Right hindlimb (tissue), 1 donor: ENCODE measurements around the gene EIF4E3.
A peak's percentile ranks its signal among the peaks of the same experiment; 100 is the strongest.

Source experiments
- DNase-seq: peaks from one replicate; pipeline ENCODE4 v3.0.0-alpha.2; 2018

The EIF4E3 gene

GRCh38 chr3:71722693-71723092, 2.5 kb downstream of the EIF4E3 start:
- no peak for DNase-seq

- DNase-seq: no peak
These were observed 3.5 kb downstream of the EIF4E3 start for GRCh38 chr3:71721651-71722157.

GRCh38 chr3:71721002-71721401, 4.2 kb downstream of the EIF4E3 start:
- no peak for DNase-seq

- DNase-seq: no peak
These were observed 7.1 kb downstream of the EIF4E3 start for GRCh38 chr3:71718072-71718471.

- DNase-seq: no peak
These were observed 10.6 kb downstream of the EIF4E3 start for GRCh38 chr3:71714595-71714994.

GRCh38 chr3:71713041-71713440, 12.2 kb downstream of the EIF4E3 start:
- no peak for DNase-seq

GRCh38 chr3:71710906-71711494, 14.2 kb downstream of the EIF4E3 start:
- DNase-seq: no peak

GRCh38 chr3:71709908-71710511, 15.2 kb downstream of the EIF4E3 start:
- DNase-seq: no peak

GRCh38 chr3:71708476-71709105, 16.6 kb downstream of the EIF4E3 start:
- no peak for DNase-seq

GRCh38 chr3:71707595-71707994, 17.6 kb downstream of the EIF4E3 start:
- no peak for DNase-seq

- no peak for DNase-seq
These were observed 19.5 kb downstream of the EIF4E3 start for GRCh38 chr3:71705681-71706080.

GRCh38 chr3:71704915-71705314, 20.3 kb downstream of the EIF4E3 start:
- no peak for DNase-seq

GRCh38 chr3:71703797-71704196, 21.4 kb downstream of the EIF4E3 start:
- no peak for DNase-seq

GRCh38 chr3:71702131-71703024, 22.8 kb downstream of the EIF4E3 start:
- no peak for DNase-seq

GRCh38 chr3:71701251-71701762, 23.9 kb downstream of the EIF4E3 start:
- DNase-seq: no peak

GRCh38 chr3:71695000-71695482, 30.2 kb downstream of the EIF4E3 start:
- no peak for DNase-seq

GRCh38 chr3:71694358-71694999, 30.7 kb downstream of the EIF4E3 start:
- DNase-seq: no peak

GRCh38 chr3:71693641-71694040, 31.6 kb downstream of the EIF4E3 start:
- no peak for DNase-seq

- DNase-seq: no peak
These were observed 33.1 kb downstream of the EIF4E3 start for GRCh38 chr3:71692139-71692538.

GRCh38 chr3:71690341-71690841, 34.8 kb downstream of the EIF4E3 start:
- DNase-seq: peak; percentile 28

GRCh38 chr3:71689291-71689690, 35.9 kb downstream of the EIF4E3 start:
- no peak for DNase-seq

GRCh38 chr3:71688121-71688520, 37.1 kb downstream of the EIF4E3 start:
- DNase-seq: no peak
